Left ventricle myocardium inferior (tissue), 1 donor: ENCODE results near the gene VAMP2. TPM values are rescaled to one million over a fixed set of nuclear protein-coding genes. Genes with fewer than 3 reads are reported as not detected.

Source experiments
- DNase-seq: peaks from one replicate; pipeline ENCODE4 v3.0.0-alpha.2; 2020
- H3K27ac ChIP-seq: fragments of 200-600 bp; replicated peaks from 2 replicates; pipeline ENCODE4 v1.8.0; 2021
- H3K27me3 ChIP-seq: fragments of 200-600 bp; 2 replicates; pipeline ENCODE4 v1.8.0; 2021; ENCODE audit warnings: low read depth
- H3K36me3 ChIP-seq: fragments of 200-600 bp; 2 replicates; pipeline ENCODE4 v1.8.0; 2021
- H3K4me1 ChIP-seq: fragments of 200-600 bp; 2 replicates; pipeline ENCODE4 v1.8.0; 2021
- H3K4me3 ChIP-seq: fragments of 200-600 bp; 2 replicates; pipeline ENCODE4 v1.8.0; 2021; ENCODE audit warnings: mild to moderate bottlenecking, moderate library complexity
- H3K9me3 ChIP-seq: fragments of 200-600 bp; replicated peaks from 2 replicates; pipeline ENCODE4 v1.8.0; 2021
- intact Hi-C: fragments of 100-400 bp; cut with micrococcal nuclease; formaldehyde crosslinking; loops from one replicate; pipeline ENCODE4 v1.11.0; 2022
- total RNA-seq: library from RNA; stranded (reverse); fragmentation: NEBNext Ultra II Directional; extraction: Animal tissue kit (Norgen Biotek cat#: 25700); gene quantifications from one replicate; pipeline ENCODE4 v1.2.1, GENCODE V29; 2021
- TF ChIP-seq, protein P1 (sequence below): fragments of 200-600 bp; IDR thresholded peaks from 2 replicates; pipeline ENCODE4 v1.8.0; 2021; ENCODE audit warnings: antibody characterized with exemption, mild to moderate bottlenecking, borderline replicate concordance
- donor health status: DM: no; HTN: yes; CAD: no; lungs with severe emphysema.

The VAMP2 gene
- total RNA-seq, 1 donor from 2014 or later = 59.6 TPM

DNA sequence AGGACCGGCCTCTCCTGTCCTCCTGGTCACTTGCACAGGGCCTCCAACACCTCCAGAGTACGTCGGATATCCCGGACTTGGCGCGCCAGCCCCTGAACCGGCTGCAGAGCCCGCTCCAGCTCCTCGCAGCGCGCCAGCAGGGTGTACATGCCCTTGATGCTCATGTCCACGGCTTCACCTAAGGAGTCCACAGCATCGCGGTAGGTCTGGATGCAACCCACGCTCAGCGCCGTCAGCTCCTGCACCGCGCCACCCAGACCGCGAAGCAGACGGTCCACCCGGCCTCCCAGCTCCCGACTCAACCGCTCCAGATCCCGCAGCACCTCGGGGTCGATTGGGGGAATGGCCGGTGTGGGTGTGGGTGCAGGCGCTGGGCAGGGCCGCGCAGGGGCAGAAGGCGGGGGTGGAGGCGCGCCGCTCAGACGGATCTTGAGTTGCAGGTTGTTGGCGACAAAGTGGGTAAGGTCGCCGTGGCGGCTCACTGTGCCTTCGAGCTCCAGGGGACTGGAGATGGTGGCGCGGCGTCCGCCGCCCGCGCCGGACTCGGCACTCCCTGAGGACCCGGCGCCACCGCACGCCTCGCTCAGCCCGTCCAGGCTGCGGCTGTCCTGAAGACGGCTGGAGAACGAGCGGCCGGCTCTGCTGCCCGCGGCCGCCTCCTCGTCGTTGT is 26.4 kb upstream of the VAMP2 start:
- TF ChIP-seq, protein P1, sequence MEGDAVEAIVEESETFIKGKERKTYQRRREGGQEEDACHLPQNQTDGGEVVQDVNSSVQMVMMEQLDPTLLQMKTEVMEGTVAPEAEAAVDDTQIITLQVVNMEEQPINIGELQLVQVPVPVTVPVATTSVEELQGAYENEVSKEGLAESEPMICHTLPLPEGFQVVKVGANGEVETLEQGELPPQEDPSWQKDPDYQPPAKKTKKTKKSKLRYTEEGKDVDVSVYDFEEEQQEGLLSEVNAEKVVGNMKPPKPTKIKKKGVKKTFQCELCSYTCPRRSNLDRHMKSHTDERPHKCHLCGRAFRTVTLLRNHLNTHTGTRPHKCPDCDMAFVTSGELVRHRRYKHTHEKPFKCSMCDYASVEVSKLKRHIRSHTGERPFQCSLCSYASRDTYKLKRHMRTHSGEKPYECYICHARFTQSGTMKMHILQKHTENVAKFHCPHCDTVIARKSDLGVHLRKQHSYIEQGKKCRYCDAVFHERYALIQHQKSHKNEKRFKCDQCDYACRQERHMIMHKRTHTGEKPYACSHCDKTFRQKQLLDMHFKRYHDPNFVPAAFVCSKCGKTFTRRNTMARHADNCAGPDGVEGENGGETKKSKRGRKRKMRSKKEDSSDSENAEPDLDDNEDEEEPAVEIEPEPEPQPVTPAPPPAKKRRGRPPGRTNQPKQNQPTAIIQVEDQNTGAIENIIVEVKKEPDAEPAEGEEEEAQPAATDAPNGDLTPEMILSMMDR = no peak
- H3K4me1 ChIP-seq = peaks cover 57% of the 10 kb centered on the region
- intact Hi-C loops = loop anchor here (5.0 to 10.0 kb wide), 2 partner anchors 33 to 64 kb away; partner anchors contain the start of gene HES7

DNA sequence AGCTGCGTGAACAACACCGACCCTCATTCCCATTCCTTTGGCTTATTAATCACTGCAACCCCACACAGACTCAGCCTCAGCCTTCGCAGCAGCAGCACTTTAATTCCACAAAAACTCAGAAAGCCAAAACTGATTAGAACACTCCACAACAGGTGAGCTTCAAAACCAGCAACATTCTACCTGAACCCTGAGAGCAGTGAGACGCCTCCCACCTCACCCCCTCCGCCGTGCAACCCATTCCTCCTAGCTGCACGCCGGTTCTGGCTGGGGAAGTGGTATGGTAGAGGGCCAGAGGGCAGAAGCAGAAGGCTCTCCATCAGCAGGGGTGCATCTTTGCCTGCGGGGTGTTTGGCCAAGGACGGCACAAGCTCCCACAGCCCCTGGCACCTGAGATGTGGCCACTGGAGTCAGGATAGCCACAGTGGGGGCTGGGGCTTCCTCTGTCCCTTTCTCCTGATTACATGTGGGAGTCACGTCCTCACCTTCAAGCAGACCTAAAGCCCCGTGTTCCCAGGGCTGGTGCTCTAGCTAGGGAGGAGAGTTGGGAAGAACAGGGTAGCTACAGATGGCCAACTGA is 25.6 kb upstream of the VAMP2 start:
- DNase-seq = no peak
- Histone ChIP-seq H3K27me3 (no peaks in the 10 kb centered on the region), H3K4me1 (peaks cover 57% of the 10 kb centered on the region), H3K36me3 (no peaks in the 10 kb centered on the region), H3K27ac (peak overlapping the region; percentile 95), H3K9me3 (no peaks in the 10 kb centered on the region), H3K4me3 (peak overlapping the region; percentile 83)
- intact Hi-C loops = loop anchor here (5.0 to 10.0 kb wide), 2 partner anchors 34 to 64 kb away; partner anchors contain the start of gene HES7
- TF ChIP-seq, protein P1 = no peak

More for the DNA sequence above, 26.4 kb upstream of the VAMP2 start:
- peak; percentile 34 for DNase-seq
- H3K9me3 ChIP-seq = no peaks in the 10 kb centered on the region
- H3K27ac ChIP-seq = peak overlapping the region; percentile 95
- H3K4me3 ChIP-seq = peak overlapping the region; percentile 83
- H3K27me3 ChIP-seq = no peaks in the 10 kb centered on the region
- no peaks in the 10 kb centered on the region for H3K36me3 ChIP-seq

- peak; percentile 90 for DNase-seq
- Histone ChIP-seq H3K4me1 (peaks cover 55% of the 10 kb centered on the region), H3K27ac (peak overlapping the region; percentile 95), H3K27me3 (no peaks in the 10 kb centered on the region), H3K36me3 (no peaks in the 10 kb centered on the region), H3K9me3 (no peaks in the 10 kb centered on the region), H3K4me3 (peak overlapping the region; percentile 83)
- TF ChIP-seq, protein P1 = peak; percentile 7
- intact Hi-C loops = loop anchor here (5.0 to 10.0 kb wide), 2 partner anchors 35 to 63 kb away; partner anchors contain the start of gene HES7
Measured at GRCh38 chr17:8187517-8188262, 24.9 kb upstream of the VAMP2 start.

DNA sequence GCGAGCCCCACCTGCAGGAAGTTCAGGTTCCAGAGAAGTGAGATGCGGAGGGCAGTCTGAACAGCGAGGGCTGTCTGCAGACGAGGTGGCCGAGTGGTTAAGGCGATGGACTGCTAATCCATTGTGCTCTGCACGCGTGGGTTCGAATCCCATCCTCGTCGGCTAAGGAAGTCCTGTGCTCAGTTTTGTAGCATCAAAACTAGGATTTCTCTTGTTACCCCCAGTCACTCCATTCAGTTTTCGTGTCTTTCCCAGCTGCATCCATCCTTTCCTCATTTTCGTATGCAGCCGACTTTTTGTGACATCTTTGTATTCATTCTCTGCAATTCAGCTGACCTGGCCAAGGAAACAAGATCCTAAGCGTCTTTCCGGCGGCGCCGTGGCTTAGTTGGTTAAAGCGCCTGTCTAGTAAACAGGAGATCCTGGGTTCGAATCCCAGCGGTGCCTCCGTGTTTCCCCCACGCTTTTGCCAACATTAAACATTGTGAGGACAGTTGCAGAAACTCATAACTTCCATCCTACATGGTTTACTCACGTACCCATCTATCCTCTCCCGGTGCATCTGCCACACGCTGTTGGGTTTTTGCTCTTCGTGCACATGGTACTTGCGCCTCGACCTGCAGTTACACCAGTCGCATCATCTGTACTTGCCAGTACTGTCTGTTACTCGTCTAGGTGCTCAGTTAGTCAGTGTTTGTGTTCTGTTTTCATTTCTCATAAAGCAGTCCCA is 24.2 kb upstream of the VAMP2 start:
- DNase-seq = peak; percentile 91
- peaks cover 51% of the 10 kb centered on the region for H3K4me1 ChIP-seq
- no peaks in the 10 kb centered on the region for H3K36me3 ChIP-seq
- TF ChIP-seq, protein P1 = peak; percentile 51
- peak overlapping the region; percentile 95 for H3K27ac ChIP-seq
- no peaks in the 10 kb centered on the region for H3K9me3 ChIP-seq
- intact Hi-C loops = loop anchor here (5.0 to 10.0 kb wide), 2 partner anchors 35 to 62 kb away; partner anchors contain the start of gene HES7
- H3K4me3 ChIP-seq = peak overlapping the region; percentile 83
- no peaks in the 10 kb centered on the region for H3K27me3 ChIP-seq

DNA sequence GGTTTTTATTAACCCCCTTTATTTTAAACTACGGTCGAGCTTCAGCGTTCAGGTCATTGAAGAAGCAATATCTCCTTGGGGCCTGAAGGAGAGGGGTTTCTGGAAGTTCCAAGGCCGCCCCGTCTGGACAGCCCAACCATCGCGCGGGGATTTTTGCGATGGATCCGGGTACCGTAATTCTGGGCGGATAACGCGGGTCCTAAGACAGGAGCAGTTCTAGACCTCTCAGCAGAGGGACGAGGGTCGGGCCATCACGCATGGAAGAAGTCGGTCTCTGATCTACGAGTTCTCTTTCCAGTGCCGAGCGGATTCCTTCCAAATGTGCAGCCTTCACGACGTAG is 23.7 kb upstream of the VAMP2 start:
- Histone ChIP-seq H3K4me3 (peak overlapping the region; percentile 83), H3K27ac (peak overlapping the region; percentile 95), H3K9me3 (no peaks in the 10 kb centered on the region), H3K4me1 (peaks cover 49% of the 10 kb centered on the region), H3K27me3 (no peaks in the 10 kb centered on the region), H3K36me3 (no peaks in the 10 kb centered on the region)
- intact Hi-C loops = loop anchor here (5.0 to 10.0 kb wide), 2 partner anchors 36 to 62 kb away; partner anchors contain the start of gene HES7
- DNase-seq = no peak
- TF ChIP-seq, protein P1 = no peak
